ENCODE data around the gene TOR1B.

TOR1B gene

DNA sequence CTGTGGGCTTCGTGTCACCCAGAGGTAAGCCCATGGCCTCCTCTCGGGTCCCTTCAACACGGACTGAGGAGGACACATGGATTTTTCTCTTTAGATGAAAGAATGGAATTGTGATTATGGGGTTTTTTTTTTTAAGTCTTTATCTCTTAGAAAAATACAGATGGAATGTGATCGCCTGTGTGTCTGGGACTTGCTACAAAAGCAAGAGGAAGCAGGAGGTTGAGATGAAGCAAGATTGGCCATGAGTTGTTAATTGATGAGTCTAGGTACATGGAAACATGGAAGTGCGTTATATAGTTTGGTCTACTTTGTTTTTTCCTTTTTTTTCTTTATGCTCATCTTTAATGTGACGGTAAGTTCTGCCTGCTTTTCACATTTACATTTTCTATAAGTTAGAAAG is 46.9 kb downstream of the TOR1B start:
- DNase-seq, result no peak

DNA sequence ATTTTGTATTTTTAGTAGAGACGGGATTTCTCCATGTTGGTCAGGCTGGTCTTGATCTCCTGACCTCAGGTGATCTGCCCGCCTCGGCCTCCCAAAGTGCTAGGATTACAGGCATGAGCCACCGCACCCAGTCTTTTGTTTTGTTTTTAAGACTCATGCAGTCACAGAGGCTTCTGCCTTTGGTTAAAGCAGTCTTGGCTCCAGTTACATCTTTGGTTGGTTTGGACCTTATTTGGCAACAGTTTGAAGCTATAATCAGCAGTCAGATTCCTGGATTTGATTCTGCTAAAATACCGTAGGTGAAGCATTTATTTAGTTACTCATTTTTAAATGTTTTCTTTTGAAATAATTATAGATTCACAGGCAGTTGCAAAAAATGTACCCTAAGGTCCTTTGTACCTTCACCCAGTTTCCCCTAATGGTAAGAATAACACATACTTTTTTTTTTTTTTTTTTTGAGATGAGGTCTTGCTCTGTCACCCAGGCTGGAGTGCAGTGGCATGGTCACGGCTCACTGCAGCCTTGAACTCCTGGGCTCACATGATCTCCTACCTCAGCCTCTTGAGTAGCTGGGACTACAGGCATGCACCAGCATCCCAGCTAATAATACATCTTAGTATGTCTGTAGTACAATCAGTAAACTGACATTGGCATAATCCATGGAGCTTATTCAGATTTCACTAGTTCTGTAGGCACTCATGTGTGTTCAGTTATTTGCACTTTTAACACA is 48.0 kb downstream of the TOR1B start:
- no peak for DNase-seq

DNA sequence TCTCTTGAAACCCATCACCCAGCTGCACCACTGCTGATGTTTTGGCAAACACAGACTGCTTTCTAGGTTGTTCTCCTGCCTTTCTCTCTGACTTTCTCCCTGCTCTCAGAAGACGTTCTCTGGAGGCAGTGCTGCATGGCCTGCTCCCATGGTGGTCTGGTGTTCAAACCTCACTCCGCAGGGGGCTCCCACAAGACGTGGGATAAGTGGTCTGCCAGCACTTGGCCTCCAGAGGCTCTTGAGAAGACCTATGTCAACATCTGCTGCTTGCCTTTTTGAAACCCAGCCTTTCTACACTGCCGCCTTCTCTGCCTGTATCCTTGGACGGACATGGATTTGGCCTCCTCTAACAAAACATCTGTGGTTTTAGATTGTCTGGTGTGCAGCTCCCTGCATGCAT is 48.8 kb downstream of the TOR1B start:
- DNase-seq, result no peak

DNA sequence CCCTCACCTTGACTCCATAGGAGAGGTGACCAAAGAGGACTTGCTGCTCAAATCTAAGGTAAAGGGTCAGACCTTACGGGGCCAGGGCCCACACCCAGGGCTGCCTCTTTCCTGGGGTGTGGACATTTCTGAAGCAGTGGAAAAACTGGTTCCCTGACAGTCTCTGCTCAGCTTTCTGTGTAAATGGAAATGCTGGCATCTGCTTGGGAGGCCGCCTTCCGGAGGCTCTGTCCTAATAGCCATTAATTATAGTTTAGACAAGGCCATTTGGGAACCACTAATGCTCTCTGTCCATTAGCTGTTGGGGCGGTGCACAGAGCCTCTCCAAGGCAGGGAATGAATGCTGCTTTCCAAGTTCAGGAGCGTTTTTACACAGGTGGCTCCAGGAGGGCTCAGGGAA is 49.6 kb downstream of the TOR1B start:
- no peak for DNase-seq

DNA sequence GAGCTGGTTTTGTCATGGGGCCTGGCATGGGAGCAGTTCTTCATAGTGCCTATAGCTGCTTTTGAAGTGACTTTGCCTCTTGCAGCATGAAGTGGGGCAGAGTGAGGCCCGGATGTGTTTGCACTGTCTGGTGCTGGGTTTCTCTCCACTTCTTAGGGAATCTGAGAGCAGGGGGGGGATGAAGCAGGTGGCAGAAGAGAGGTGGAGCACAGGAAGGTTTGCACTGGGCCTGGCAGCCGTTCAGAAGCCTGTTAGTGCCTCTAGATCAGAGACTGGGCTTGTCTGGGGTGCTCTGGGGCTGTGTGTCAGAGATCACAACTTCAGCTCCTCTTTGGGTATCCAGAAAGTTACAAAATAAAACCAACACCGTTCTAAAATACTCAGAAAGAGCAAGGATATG is 50.6 kb downstream of the TOR1B start:
- no peak for DNase-seq

DNA sequence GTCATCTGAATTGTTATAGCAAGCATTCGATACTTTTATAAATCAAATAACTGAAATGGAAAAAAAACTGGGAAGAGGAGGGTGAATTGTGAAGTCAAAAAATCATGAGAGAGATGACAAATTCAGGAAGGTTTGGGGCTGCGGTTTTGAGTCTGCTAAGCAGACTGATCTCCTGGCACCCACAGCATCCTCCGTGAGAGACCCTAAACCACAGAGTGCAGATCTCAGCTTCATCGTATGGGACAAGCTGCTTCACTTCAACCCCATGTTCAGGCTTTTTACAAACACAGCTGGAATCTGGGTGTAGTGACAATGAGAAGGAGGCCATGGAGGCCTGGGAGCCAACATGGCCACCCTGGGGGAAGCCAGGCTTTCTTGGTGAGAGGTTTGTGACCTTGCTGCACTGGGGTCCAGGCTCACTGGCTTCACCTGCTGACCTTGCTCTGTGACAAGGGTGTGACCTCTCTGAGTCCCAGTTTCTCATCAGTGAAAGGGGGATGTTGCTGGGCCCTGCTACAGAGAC is 51.7 kb downstream of the TOR1B start:
- no peak for DNase-seq

DNA sequence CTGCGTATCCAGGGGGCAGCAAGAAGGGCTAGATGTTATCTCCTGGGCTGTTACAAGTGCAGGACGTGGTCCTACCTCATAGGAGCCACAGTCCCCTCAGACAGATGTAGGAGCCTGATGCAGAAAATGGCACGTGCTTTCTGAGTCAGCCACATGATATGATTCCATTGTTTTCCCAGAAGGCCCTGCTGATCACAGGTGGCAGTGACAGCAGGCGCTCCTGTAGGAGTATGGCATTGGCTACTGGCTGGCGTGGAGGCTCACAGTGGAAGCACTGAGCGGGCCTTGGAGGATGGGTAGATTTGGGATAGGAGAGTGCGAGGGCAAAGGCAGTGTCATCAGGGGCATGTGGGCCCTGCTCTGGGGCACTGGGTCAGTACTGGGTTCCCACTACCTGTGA is 54.2 kb downstream of the TOR1B start:
- DNase-seq, result no peak

- no peak for DNase-seq
Observed at GRCh38 chr9:129858167-129858962, 55.4 kb downstream of the TOR1B start.
